PC-3 (cell line): ENCODE measurements around the gene ZEB1.

ENCODE experiments used
- EZH2phosphoT487 ChIP-seq: fragments of 300-600 bp; sonication (generic); IDR thresholded peaks from 2 replicates; pipeline ENCODE4 v1.6.1; 2018; ENCODE audit warnings: mild to moderate bottlenecking, antibody characterized with exemption, low read length, borderline replicate concordance
- TF ChIP-seq, protein P1 (sequence below): fragments of 300-600 bp; sonication (generic); conservative IDR thresholded peaks from 2 replicates; pipeline ENCODE4 v1.5.1; 2017; ENCODE audit warnings: antibody characterized with exemption, low read depth, mild to moderate bottlenecking, low read length

DNA sequence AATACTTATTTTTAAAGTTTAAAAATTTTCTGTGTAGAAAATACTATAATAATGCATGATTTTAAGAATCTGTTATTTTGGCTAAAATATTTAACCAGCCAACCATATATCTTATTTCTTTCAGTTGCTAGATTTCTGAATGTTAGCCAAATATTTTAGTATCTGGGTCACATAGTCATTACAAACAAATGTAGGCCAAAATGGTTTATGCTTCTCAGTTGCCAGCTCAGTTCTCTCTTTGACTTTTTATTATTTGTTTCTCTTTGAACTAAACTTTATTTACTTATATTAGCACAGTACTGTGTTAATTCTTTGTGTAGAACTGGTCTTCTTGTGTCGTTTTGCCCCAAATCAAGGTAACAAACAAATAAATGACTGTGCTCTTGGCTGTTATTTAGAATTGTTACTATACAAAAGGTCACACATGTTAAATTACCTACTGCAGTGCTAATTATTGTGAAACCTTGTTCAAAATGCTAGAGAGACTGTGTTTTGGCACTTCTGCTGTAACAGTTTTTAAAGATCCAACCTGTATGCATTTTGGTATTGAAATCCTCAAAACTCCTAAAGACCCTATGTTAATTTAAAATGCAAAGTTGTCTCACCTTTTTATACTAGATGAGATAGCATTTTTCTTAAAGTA lies 39.8 kb downstream of the ZEB1 start:
- TF ChIP-seq EZH2phosphoT487: no peak
- TF ChIP-seq, protein P1, sequence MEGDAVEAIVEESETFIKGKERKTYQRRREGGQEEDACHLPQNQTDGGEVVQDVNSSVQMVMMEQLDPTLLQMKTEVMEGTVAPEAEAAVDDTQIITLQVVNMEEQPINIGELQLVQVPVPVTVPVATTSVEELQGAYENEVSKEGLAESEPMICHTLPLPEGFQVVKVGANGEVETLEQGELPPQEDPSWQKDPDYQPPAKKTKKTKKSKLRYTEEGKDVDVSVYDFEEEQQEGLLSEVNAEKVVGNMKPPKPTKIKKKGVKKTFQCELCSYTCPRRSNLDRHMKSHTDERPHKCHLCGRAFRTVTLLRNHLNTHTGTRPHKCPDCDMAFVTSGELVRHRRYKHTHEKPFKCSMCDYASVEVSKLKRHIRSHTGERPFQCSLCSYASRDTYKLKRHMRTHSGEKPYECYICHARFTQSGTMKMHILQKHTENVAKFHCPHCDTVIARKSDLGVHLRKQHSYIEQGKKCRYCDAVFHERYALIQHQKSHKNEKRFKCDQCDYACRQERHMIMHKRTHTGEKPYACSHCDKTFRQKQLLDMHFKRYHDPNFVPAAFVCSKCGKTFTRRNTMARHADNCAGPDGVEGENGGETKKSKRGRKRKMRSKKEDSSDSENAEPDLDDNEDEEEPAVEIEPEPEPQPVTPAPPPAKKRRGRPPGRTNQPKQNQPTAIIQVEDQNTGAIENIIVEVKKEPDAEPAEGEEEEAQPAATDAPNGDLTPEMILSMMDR: no peak
